ENCODE measurements around the gene RHOC.
A peak's percentile ranks its signal among the peaks of the same experiment; 100 is the strongest.
"Not testable (repeated sequence)": the region's sequence is repeated elsewhere in the genome, so short reads cannot be mapped to it uniquely, and the experiment has no call there.

Gene RHOC

DNA sequence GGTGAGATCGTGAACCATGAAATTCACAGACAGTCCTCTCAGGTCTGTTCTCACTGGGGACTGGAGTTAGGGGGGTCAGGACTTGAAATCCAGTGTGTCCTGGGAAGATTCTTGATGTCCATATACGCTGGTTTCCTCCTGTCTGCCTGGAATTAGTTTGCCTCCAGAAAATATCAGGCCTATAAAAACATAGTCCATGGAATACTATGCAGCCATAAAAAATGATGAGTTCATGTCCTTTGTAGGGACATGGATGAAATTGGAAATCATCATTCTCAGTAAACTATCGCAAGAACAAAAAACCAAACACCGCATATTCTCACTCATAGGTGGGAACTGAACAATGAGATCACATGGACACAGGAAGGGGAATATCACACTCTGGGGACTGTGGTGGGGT, 17.3 kb upstream of the RHOC start:
- POLR2A ChIA-PET; CTCF ChIA-PET; H3K4me1 ChIP-seq (ENCODE audit: control insufficient read depth, insufficient read depth, low read length); H3K36me3 ChIP-seq (ENCODE audit: control insufficient read depth in 2 of 2, insufficient read depth in 1 of 2, low read length in 2 of 2); H3K27ac ChIP-seq (ENCODE audit: extremely low read depth, low read depth, low read length); H3K9me3 ChIP-seq (ENCODE audit: control insufficient read depth, insufficient read depth, low read depth, low read length); H3K4me3 ChIP-seq (ENCODE audit: low read depth, low read length): not testable (repeated sequence)
- TF ChIP-seq ZNF146 (tag by site-specific recombination; IDR thresholded peaks at IDR 0.05): peak; percentile 92

DNA sequence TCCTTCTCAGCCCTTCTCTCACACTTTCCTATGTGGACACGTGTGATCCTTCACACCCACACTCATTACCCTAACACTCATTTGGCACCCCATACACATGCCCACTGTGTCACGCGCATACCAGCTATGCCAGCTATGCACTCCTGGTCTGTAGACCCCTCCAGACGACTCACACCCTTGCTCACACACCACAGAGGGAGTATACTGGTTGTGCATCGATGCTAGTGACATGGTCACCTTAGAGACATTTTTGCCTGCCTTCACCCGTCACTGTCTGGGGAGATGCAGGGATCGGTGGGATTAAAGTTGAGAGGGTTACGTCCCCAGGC, 16.5 kb upstream of the RHOC start:
- no peak for TF ChIP-seq ZBTB17 (tag by site-specific recombination; IDR thresholded peaks at IDR 0.05)
- TF ChIP-seq KLF9 (tag by site-specific recombination; IDR thresholded peaks at IDR 0.05; ENCODE audit: low read depth): no peak
- no peak for TF ChIP-seq RBAK (tag by site-specific recombination; IDR thresholded peaks at IDR 0.05)
- TF ChIP-seq, protein P1, sequence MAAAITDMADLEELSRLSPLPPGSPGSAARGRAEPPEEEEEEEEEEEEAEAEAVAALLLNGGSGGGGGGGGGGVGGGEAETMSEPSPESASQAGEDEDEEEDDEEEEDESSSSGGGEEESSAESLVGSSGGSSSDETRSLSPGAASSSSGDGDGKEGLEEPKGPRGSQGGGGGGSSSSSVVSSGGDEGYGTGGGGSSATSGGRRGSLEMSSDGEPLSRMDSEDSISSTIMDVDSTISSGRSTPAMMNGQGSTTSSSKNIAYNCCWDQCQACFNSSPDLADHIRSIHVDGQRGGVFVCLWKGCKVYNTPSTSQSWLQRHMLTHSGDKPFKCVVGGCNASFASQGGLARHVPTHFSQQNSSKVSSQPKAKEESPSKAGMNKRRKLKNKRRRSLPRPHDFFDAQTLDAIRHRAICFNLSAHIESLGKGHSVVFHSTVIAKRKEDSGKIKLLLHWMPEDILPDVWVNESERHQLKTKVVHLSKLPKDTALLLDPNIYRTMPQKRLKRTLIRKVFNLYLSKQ (tag by site-specific recombination; IDR thresholded peaks at IDR 0.05; ENCODE audit: borderline replicate concordance): no peak
- no peak for TF ChIP-seq SP3 (tag by site-specific recombination; IDR thresholded peaks at IDR 0.05)
- TF ChIP-seq HOXC10 (CRISPR knock-in tag; IDR thresholded peaks at IDR 0.05): no peak
- no peak for TF ChIP-seq ZNF311 (tag by site-specific recombination; IDR thresholded peaks at IDR 0.05; ENCODE audit: borderline replicate concordance)
- TF ChIP-seq ZNF701 (tag by site-specific recombination; IDR thresholded peaks at IDR 0.05): no peak
- no peak for TF ChIP-seq ZNF777 (tag by site-specific recombination; IDR thresholded peaks at IDR 0.05; ENCODE audit: borderline replicate concordance)
- TF ChIP-seq ZSCAN23 (tag by site-specific recombination; IDR thresholded peaks at IDR 0.05): no peak
- no peak for TF ChIP-seq REPIN1 (tag by site-specific recombination; IDR thresholded peaks at IDR 0.05; ENCODE audit: low read depth)
- TF ChIP-seq ZNF571 (tag by site-specific recombination; IDR thresholded peaks at IDR 0.05): no peak
- no peak for TF ChIP-seq ZNF350 (tag by site-specific recombination; IDR thresholded peaks at IDR 0.05)
- TF ChIP-seq ZNF521 (tag by site-specific recombination; IDR thresholded peaks at IDR 0.05): no peak
- TF ChIP-seq ZBTB21 (tag by site-specific recombination; IDR thresholded peaks at IDR 0.05): no peak
- Histone ChIP-seq H3K4me3 (ENCODE audit: low read depth, low read length) (no peak overlapping the region), H3K4me1 (ENCODE audit: control insufficient read depth, insufficient read depth, low read length) (no peaks in the 10 kb centered on the region), H3K27ac (ENCODE audit: extremely low read depth, low read depth, low read length) (no peak overlapping the region), H3K36me3 (ENCODE audit: control insufficient read depth in 2 of 2, insufficient read depth in 1 of 2, low read length in 2 of 2) (no peaks in the 10 kb centered on the region), H3K9me3 (ENCODE audit: control insufficient read depth, insufficient read depth, low read depth, low read length) (no peaks in the 10 kb centered on the region)
- ChIA-PET CTCF (interaction anchor here (0.7 kb wide), 1 partner anchor 333 kb away, joined by 3 read pairs; no protein-coding TSS in a partner anchor), POLR2A (no interaction called here)

DNA sequence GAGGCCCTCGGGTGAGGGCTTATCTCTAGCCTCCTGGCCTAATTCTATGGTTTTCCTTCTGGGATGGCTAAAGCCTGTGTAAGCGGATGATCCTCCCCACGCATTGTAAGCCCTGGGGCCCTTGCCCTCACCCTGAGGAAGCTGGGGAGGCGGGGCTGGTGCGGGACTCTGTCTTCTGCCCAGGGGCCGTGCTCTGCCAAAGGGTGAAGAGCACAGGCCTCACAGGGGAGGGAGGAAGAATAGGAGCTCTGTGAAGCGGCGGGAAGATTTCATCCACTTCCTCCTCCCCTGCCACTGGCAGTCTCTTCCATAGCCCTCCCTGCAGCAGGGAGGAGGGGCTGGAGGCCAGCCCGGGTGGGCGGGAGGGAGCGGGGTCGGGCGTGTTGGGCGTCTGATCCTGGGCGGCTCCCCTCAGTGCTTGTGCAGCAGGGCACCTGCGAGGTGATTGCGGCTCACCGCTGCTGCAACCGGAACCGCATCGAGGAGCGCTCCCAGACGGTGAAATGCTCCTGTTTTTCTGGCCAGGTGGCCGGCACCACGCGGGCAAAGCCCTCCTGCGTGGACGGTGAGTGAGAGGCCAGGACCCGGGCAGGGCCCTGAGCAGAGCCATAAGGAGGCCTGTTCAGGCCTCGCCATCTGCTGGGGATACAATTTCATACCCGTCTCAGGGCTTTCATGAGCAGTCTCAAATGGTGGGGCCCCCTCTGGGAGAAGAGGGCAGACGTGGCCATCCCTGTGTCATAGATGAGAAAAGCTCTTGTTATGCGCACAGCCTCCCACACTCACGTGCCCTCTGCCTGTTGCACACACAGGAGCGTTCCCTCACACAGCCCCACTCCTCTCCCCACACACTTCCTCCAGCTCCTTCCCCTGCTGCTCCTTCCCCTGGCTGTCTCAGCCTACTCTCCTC, 15.9 kb upstream of the RHOC start:
- Histone ChIP-seq H3K4me3 (ENCODE audit: low read depth, low read length) (no peak overlapping the region), H3K9me3 (ENCODE audit: control insufficient read depth, insufficient read depth, low read depth, low read length) (no peaks in the 10 kb centered on the region), H3K36me3 (ENCODE audit: control insufficient read depth in 2 of 2, insufficient read depth in 1 of 2, low read length in 2 of 2) (no peaks in the 10 kb centered on the region), H3K27ac (ENCODE audit: extremely low read depth, low read depth, low read length) (no peak overlapping the region), H3K4me1 (ENCODE audit: control insufficient read depth, insufficient read depth, low read length) (no peaks in the 10 kb centered on the region)
- CTCF ChIA-PET: interaction anchor here (0.7 to 9.1 kb wide), 4 partner anchors 81 to 350 kb away, joined by 3 to 417 read pairs (median 4); partner anchors contain the start of gene LRIG2
- POLR2A ChIA-PET: no interaction called here
- TF ChIP-seq, protein P2, sequence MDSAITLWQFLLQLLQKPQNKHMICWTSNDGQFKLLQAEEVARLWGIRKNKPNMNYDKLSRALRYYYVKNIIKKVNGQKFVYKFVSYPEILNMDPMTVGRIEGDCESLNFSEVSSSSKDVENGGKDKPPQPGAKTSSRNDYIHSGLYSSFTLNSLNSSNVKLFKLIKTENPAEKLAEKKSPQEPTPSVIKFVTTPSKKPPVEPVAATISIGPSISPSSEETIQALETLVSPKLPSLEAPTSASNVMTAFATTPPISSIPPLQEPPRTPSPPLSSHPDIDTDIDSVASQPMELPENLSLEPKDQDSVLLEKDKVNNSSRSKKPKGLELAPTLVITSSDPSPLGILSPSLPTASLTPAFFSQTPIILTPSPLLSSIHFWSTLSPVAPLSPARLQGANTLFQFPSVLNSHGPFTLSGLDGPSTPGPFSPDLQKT (IDR thresholded peaks at IDR 0.05; ENCODE audit: borderline replicate concordance, low read depth, low read length): no peak
- TF ChIP-seq ZNF600 (tag by site-specific recombination; IDR thresholded peaks at IDR 0.05): 0 out of 2 replicates have a peak, but pooled peaks have one; percentile 32
- peak; percentile 31; the same call in 1 of the 2 replicates for TF ChIP-seq KLF1 (tag by site-specific recombination; IDR thresholded peaks at IDR 0.05)
- TF ChIP-seq, protein P3, sequence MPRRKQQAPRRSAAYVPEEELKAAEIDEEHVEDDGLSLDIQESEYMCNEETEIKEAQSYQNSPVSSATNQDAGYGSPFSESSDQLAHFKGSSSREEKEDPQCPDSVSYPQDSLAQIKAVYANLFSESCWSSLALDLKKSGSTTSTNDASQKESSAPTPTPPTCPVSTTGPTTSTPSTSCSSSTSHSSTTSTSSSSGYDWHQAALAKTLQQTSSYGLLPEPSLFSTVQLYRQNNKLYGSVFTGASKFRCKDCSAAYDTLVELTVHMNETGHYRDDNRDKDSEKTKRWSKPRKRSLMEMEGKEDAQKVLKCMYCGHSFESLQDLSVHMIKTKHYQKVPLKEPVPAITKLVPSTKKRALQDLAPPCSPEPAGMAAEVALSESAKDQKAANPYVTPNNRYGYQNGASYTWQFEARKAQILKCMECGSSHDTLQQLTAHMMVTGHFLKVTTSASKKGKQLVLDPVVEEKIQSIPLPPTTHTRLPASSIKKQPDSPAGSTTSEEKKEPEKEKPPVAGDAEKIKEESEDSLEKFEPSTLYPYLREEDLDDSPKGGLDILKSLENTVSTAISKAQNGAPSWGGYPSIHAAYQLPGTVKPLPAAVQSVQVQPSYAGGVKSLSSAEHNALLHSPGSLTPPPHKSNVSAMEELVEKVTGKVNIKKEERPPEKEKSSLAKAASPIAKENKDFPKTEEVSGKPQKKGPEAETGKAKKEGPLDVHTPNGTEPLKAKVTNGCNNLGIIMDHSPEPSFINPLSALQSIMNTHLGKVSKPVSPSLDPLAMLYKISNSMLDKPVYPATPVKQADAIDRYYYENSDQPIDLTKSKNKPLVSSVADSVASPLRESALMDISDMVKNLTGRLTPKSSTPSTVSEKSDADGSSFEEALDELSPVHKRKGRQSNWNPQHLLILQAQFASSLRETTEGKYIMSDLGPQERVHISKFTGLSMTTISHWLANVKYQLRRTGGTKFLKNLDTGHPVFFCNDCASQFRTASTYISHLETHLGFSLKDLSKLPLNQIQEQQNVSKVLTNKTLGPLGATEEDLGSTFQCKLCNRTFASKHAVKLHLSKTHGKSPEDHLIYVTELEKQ (tag by site-specific recombination; IDR thresholded peaks at IDR 0.05; ENCODE audit: borderline replicate concordance): no peak
- TF ChIP-seq ZNF660 (tag by site-specific recombination; IDR thresholded peaks at IDR 0.05): no peak
- no peak for TF ChIP-seq ZNF791 (tag by site-specific recombination; IDR thresholded peaks at IDR 0.05)
- TF ChIP-seq, protein P4, sequence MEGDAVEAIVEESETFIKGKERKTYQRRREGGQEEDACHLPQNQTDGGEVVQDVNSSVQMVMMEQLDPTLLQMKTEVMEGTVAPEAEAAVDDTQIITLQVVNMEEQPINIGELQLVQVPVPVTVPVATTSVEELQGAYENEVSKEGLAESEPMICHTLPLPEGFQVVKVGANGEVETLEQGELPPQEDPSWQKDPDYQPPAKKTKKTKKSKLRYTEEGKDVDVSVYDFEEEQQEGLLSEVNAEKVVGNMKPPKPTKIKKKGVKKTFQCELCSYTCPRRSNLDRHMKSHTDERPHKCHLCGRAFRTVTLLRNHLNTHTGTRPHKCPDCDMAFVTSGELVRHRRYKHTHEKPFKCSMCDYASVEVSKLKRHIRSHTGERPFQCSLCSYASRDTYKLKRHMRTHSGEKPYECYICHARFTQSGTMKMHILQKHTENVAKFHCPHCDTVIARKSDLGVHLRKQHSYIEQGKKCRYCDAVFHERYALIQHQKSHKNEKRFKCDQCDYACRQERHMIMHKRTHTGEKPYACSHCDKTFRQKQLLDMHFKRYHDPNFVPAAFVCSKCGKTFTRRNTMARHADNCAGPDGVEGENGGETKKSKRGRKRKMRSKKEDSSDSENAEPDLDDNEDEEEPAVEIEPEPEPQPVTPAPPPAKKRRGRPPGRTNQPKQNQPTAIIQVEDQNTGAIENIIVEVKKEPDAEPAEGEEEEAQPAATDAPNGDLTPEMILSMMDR (tag by site-specific recombination; IDR thresholded peaks at IDR 0.05): 0 out of 2 replicates have a peak, but pooled peaks have one; percentile 29
- TF ChIP-seq ZNF664 (tag by site-specific recombination; IDR thresholded peaks at IDR 0.05): no peak
- no peak for TF ChIP-seq ZNF777 (tag by site-specific recombination; IDR thresholded peaks at IDR 0.05; ENCODE audit: borderline replicate concordance)

Data from HEK293 (cell line).